WTC11 (cell line): Measurements from ENCODE around the gene CYP4F22. TPM values are rescaled to one million over a fixed set of nuclear protein-coding genes. Genes with fewer than 3 reads are reported as not detected.
"Not testable (repeated sequence)": the region's sequence is repeated elsewhere in the genome, so short reads cannot be mapped to it uniquely, and the experiment has no call there.

Experiments used
- ATAC-seq: fragments of 200-7000 bp; cut with Tn5 transposase; 2 replicates; pipeline ENCODE4 v1.10.0; 2021; ENCODE audit warnings: mild to moderate bottlenecking, moderate library complexity
- CTCF ChIA-PET: fragments of 300-600 bp; sonication (Branson Sonifier 250); formaldehyde crosslinking; loops from one replicate; lab custom pipeline; 2021; ENCODE audit warnings: antibody characterized with exemption; lab: Charles Lee
- POLR2A ChIA-PET: fragments of 350-600 bp; sonication (Branson Sonifier 250); formaldehyde crosslinking; loops from one replicate; lab custom pipeline; 2021; ENCODE audit warnings: antibody characterized with exemption; lab: Charles Lee
- DNase-seq: peaks from one replicate; pipeline ENCODE4 v3.0.0; 2021; ENCODE audit warnings: low spot score
- H3K27ac Mint-ChIP-seq: 2 replicates; pipeline ENCODE4 v1.8.0; 2021; ENCODE audit warnings: mixed read lengths
- H3K27me3 Mint-ChIP-seq: 2 replicates; pipeline ENCODE4 v1.8.0; 2021; ENCODE audit warnings: low read depth, mild to moderate bottlenecking, moderate library complexity, mixed read lengths
- H3K36me3 Mint-ChIP-seq: 2 replicates; pipeline ENCODE4 v1.8.0; 2021; ENCODE audit warnings: mixed read lengths
- H3K4me1 Mint-ChIP-seq: 2 replicates; pipeline ENCODE4 v1.8.0; 2022; ENCODE audit warnings: mixed read lengths
- H3K4me3 Mint-ChIP-seq: 2 replicates; pipeline ENCODE4 v1.8.0; 2021; ENCODE audit warnings: mild to moderate bottlenecking, moderate library complexity, mixed read lengths
- H3K9me3 Mint-ChIP-seq: 2 replicates; pipeline ENCODE4 v1.8.0; 2021; ENCODE audit warnings: mixed read lengths
- ARID4B ChIP-seq: sonication (generic); formaldehyde crosslinking; IDR thresholded peaks from 2 replicates; pipeline ENCODE4 v1.8.0; 2023; ENCODE audit warnings: missing genetic modification reagents, mild to moderate bottlenecking, borderline replicate concordance
- FOXK1 ChIP-seq: sonication (generic); formaldehyde crosslinking; IDR thresholded peaks from 2 replicates; pipeline ENCODE4 v1.8.0; 2022; ENCODE audit warnings: mild to moderate bottlenecking, moderate library complexity, missing genetic modification reagents
- GABPB1 ChIP-seq: sonication (generic); formaldehyde crosslinking; IDR thresholded peaks from 2 replicates; pipeline ENCODE4 v1.8.1; 2023; ENCODE audit warnings: mild to moderate bottlenecking, missing genetic modification reagents
- GRHL2 ChIP-seq: fragments of 250-450 bp; sonication (Bioruptor Pico); IDR thresholded peaks from 2 replicates; pipeline ENCODE4 v1.8.0; 2022; ENCODE audit warnings: mild to moderate bottlenecking, moderate library complexity; ENCODE audit not compliant: insufficient replicate concordance, severe bottlenecking
- IRF2 ChIP-seq: sonication (generic); formaldehyde crosslinking; IDR thresholded peaks from 2 replicates; pipeline ENCODE4 v1.8.0; 2022; ENCODE audit warnings: low read depth, missing genetic modification reagents, borderline replicate concordance
- NR1H2 ChIP-seq: sonication (generic); formaldehyde crosslinking; IDR thresholded peaks from 2 replicates; pipeline ENCODE4 v1.9.0; 2021; ENCODE audit warnings: mild to moderate bottlenecking, moderate library complexity, missing genetic modification reagents
- PREB ChIP-seq: sonication (generic); formaldehyde crosslinking; IDR thresholded peaks from 2 replicates; pipeline ENCODE4 v1.8.1; 2022; ENCODE audit warnings: mild to moderate bottlenecking, missing genetic modification reagents, moderate library complexity, borderline replicate concordance
- ZBTB43 ChIP-seq: sonication (generic); formaldehyde crosslinking; IDR thresholded peaks from 2 replicates; pipeline ENCODE4 v1.8.1; 2023; ENCODE audit warnings: mild to moderate bottlenecking, missing genetic modification reagents
- ZNF121 ChIP-seq: sonication (generic); formaldehyde crosslinking; IDR thresholded peaks from 2 replicates; pipeline ENCODE4 v1.8.0; 2023; ENCODE audit warnings: missing genetic modification reagents
- ZNF532 ChIP-seq: fragments of 250-450 bp; sonication (Bioruptor Pico); IDR thresholded peaks from 2 replicates; pipeline ENCODE4 v1.9.0; 2021; ENCODE audit warnings: mild to moderate bottlenecking, borderline replicate concordance
- total RNA-seq: library from RNA; stranded (reverse); gene quantifications from 3 replicates; pipeline ENCODE4 v1.2.3, GENCODE V29; 2021

Gene CYP4F22
- total RNA-seq, 1 experiment from 2014 or later: 1.2 TPM

GRCh38 chr19:15479391-15480345, 28.7 kb upstream of the CYP4F22 start, which contains the start of gene PGLYRP2:
Gene PGLYRP2 (minus strand): TSS chr19:15479501. CDS start chr19:15479371, 130 bp downstream.
- peaks cover 16% of the 10 kb centered on the region for H3K9me3 Mint-ChIP-seq
- ChIA-PET POLR2A (no interaction called here), CTCF (interaction anchor here (0.6 to 2.9 kb wide), 9 partner anchors 22 to 693 kb away, joined by 3 to 27 read pairs (median 4); partner anchors contain the start of gene AKAP8L)
- no peaks in the 10 kb centered on the region for H3K36me3 Mint-ChIP-seq
- H3K4me1 Mint-ChIP-seq: no peaks in the 10 kb centered on the region
- H3K4me3 Mint-ChIP-seq: no peak within 1 kb of the TSS
- DNase-seq (peak; percentile 33), ATAC-seq (peak; percentile 63; the same call in 1 of the 2 replicates)
- TF ChIP-seq GABPB1 (CRISPR knock-in tag): 0 out of 2 replicates have a peak, but pooled peaks have one; percentile 29
- TF ChIP-seq NR1H2 (CRISPR knock-in tag): no peak
- H3K27ac Mint-ChIP-seq: no peak within 1 kb of the TSS
- peaks cover 4% of the 10 kb centered on the region for H3K27me3 Mint-ChIP-seq

- CTCF ChIA-PET: interaction anchor here (1.6 to 2.9 kb wide), 3 partner anchors 23 to 74 kb away, joined by 4 to 27 read pairs (median 8); partner anchors contain the start of gene AKAP8L
- H3K27ac Mint-ChIP-seq, H3K4me1 Mint-ChIP-seq, DNase-seq, ATAC-seq, H3K27me3 Mint-ChIP-seq, H3K4me3 Mint-ChIP-seq, H3K36me3 Mint-ChIP-seq: not testable (repeated sequence)
- POLR2A ChIA-PET: interaction anchor here (0.6 kb wide), 1 partner anchor 23 kb away, joined by 3 read pairs; no protein-coding TSS in a partner anchor
- peaks cover 12% of the 10 kb centered on the region for H3K9me3 Mint-ChIP-seq
Measured at GRCh38 chr19:15480996-15481395, 27.3 kb upstream of the CYP4F22 start.

GRCh38 chr19:15485768-15486167, 22.6 kb upstream of the CYP4F22 start:
- CTCF ChIA-PET: interaction anchor here (0.6 to 0.7 kb wide), 2 partner anchors 34 to 66 kb away, joined by 3 read pairs; no protein-coding TSS in a partner anchor
- H3K4me1 Mint-ChIP-seq, H3K27ac Mint-ChIP-seq, POLR2A ChIA-PET, H3K9me3 Mint-ChIP-seq, ATAC-seq, H3K27me3 Mint-ChIP-seq, H3K4me3 Mint-ChIP-seq, H3K36me3 Mint-ChIP-seq, DNase-seq: not testable (repeated sequence)

GRCh38 chr19:15487038-15487437, 21.3 kb upstream of the CYP4F22 start:
- Mint-ChIP-seq H3K9me3 (peaks cover 9% of the 10 kb centered on the region), H3K27ac (no peak overlapping the region), H3K36me3 (peaks cover 5% of the 10 kb centered on the region), H3K27me3 (peaks cover under 1% of the 10 kb centered on the region), H3K4me1 (no peaks in the 10 kb centered on the region), H3K4me3 (no peak overlapping the region)
- no peak for DNase-seq
- no peak for ATAC-seq
- POLR2A ChIA-PET: no interaction called here
- CTCF ChIA-PET: no interaction called here
- TF ChIP-seq PREB (no peak), ZBTB43 (CRISPR knock-in tag) (no peak), GRHL2 (CRISPR knock-in tag) (no peak), ZNF121 (CRISPR knock-in tag) (no peak)

GRCh38 chr19:15488489-15489226, 19.7 kb upstream of the CYP4F22 start:
- CTCF ChIA-PET: no interaction called here
- Mint-ChIP-seq H3K4me1 (no peaks in the 10 kb centered on the region), H3K4me3 (no peak overlapping the region), H3K9me3 (peaks cover 18% of the 10 kb centered on the region), H3K36me3 (peaks cover 5% of the 10 kb centered on the region), H3K27me3 (peaks cover 15% of the 10 kb centered on the region), H3K27ac (no peak overlapping the region)
- POLR2A ChIA-PET: no interaction called here
- ATAC-seq (no peak), DNase-seq (no peak)
- TF ChIP-seq ZNF532: no peak
- no peak for TF ChIP-seq FOXK1 (CRISPR knock-in tag)
- TF ChIP-seq ARID4B: no peak
- TF ChIP-seq IRF2 (CRISPR knock-in tag): no peak
